ENCODE results near the gene ADARB1. TPM values are rescaled to one million over a fixed set of nuclear protein-coding genes. Genes with fewer than 3 reads are reported as not detected.

Gene ADARB1
- total and polyA plus RNA-seq, 9 donors = 6.0 to 23.7 (median 16.3) TPM

DNA sequence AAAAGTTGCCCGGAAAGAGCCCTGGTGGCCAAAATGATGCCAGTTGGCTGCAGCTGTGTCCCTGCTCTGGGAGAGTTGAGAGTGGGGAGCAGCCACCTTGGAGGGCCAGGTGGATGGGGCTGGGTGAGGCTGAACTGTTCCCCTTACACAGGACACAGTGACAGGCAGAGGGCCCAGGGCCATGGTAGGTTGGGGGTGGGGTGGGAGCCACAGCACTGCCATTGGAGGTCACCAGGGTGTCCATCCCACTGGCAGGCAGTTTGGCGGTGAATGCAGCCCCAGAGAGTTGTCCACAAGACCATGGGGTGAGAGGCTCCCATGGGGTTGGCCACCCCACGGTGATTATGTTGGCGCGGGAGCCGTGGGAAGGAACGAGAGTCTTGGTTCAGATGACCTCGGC, 125.7 kb downstream of the ADARB1 start:
- TF ChIP-seq, protein P1, sequence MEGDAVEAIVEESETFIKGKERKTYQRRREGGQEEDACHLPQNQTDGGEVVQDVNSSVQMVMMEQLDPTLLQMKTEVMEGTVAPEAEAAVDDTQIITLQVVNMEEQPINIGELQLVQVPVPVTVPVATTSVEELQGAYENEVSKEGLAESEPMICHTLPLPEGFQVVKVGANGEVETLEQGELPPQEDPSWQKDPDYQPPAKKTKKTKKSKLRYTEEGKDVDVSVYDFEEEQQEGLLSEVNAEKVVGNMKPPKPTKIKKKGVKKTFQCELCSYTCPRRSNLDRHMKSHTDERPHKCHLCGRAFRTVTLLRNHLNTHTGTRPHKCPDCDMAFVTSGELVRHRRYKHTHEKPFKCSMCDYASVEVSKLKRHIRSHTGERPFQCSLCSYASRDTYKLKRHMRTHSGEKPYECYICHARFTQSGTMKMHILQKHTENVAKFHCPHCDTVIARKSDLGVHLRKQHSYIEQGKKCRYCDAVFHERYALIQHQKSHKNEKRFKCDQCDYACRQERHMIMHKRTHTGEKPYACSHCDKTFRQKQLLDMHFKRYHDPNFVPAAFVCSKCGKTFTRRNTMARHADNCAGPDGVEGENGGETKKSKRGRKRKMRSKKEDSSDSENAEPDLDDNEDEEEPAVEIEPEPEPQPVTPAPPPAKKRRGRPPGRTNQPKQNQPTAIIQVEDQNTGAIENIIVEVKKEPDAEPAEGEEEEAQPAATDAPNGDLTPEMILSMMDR (IDR thresholded peaks at IDR 0.05) = no peak
- TF ChIP-seq EP300 (IDR thresholded peaks at IDR 0.05) = no peak
- TF ChIP-seq POLR2A (IDR thresholded peaks at IDR 0.05) = no peak
- Histone ChIP-seq H3K36me3 (no peaks in the 10 kb centered on the region), H3K4me1 (ENCODE audit: insufficient read depth) (no peaks in the 10 kb centered on the region), H3K27me3 (no peaks in the 10 kb centered on the region), H3K27ac (no peak overlapping the region), H3K4me3 (no peak overlapping the region), H3K9me3 (no peaks in the 10 kb centered on the region)
- WGBS, 3 donors = 71 to 91% (median 89%) methylated on average over 8 of the region's 8 CpGs
- intact Hi-C loops (cut with DNase I) = no loop called here
- no peak for DNase-seq

DNA sequence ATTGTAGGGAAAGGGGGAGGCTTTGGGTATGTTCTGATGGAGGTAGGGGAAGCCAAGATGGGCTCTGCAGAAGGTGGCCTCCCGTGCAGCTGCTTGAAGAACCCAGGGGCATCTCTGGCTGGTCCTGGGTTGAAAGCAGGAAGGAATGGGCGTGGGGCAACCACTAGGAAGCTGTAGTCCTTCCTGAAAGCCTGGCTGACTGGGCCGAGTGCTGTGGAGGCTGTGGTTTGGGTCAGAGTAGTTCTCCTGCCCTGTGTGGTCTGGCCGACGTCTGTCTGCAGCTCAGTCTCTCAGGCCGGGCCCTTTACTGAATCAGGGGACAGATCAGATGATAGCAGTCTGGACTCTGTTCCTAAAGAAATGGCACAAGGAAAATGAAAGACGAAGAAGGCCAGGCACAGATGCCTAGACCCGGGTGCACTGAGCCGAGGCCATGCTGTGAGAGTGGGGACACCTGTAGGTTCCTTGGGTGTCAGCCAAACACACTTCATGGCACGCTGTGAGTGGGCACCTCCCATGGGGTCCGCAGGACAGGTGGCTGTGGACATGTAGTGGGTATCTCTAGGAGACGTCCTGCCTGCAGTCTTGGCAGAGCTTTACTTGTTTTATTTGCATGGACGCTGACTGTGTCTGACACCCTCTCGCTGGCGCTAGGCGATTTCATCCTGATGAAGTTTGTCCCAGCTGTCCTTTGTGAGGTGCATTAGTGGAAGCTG, 126.4 kb downstream of the ADARB1 start:
- TF ChIP-seq, protein P1 (IDR thresholded peaks at IDR 0.05) = no peak
- TF ChIP-seq EP300 (IDR thresholded peaks at IDR 0.05) = no peak
- TF ChIP-seq POLR2A (IDR thresholded peaks at IDR 0.05) = no peak
- intact Hi-C loops (cut with DNase I) = no loop called here
- H3K9me3 ChIP-seq = no peaks in the 10 kb centered on the region
- 88 to 92% (median 90%) methylated on average over 16 of the region's 16 CpGs for WGBS, 3 donors
- no peaks in the 10 kb centered on the region for H3K4me1 ChIP-seq (ENCODE audit: insufficient read depth)
- no peak overlapping the region for H3K4me3 ChIP-seq
- no peaks in the 10 kb centered on the region for H3K27me3 ChIP-seq
- H3K27ac ChIP-seq = no peak overlapping the region
- DNase-seq = no peak
- H3K36me3 ChIP-seq = no peaks in the 10 kb centered on the region

DNA sequence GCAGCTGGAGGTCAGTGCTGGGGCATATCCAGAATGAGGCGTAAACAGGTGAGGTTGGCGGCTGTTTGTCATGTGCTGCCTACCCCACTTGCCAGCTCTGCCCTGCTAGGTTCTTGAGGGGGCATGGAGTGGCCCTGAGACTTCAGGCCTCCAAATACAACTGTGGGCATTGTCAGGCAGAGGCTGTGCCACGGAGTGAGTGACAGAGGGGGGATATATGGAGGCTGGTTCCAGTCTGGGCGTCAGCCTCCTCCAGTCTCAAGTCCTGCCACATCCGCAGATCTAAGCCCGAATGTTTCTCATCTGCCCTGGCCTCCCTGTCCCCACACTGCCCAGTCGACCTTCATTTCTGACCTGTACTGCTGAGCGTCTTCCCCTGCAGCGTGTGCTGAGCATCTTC, 128.0 kb downstream of the ADARB1 start:
- Histone ChIP-seq H3K27ac (no peak overlapping the region), H3K4me1 (ENCODE audit: insufficient read depth) (no peaks in the 10 kb centered on the region), H3K9me3 (no peaks in the 10 kb centered on the region), H3K4me3 (no peak overlapping the region), H3K27me3 (no peaks in the 10 kb centered on the region), H3K36me3 (no peaks in the 10 kb centered on the region)
- no peak for DNase-seq
- 86 to 90% (median 89%) methylated on average over 9 of the region's 9 CpGs for WGBS, 3 donors
- TF ChIP-seq EP300 (IDR thresholded peaks at IDR 0.05) = no peak
- no peak for TF ChIP-seq POLR2A (IDR thresholded peaks at IDR 0.05)
- TF ChIP-seq, protein P1 (IDR thresholded peaks at IDR 0.05) = no peak
- intact Hi-C loops (cut with DNase I) = no loop called here

DNA sequence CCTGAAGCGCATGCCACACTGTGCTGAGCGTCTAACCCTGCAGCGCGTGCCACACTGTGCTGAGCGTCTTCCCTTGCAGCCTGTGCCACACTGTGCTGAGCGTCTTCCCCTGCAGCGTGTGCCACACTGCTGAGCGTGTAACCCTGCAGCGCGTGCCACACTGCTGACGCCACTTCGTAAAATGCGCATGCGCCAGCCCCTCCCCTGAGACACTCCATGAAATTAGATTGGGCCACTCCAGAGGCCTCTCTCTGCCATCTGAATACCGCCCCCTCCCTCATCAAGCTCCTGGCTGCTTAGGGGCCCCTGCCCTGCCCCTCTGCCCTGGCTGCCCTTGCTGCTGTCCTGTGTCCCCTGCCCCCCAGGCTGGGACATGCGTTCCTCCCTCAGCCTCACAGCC, 128.5 kb downstream of the ADARB1 start:
- no peak overlapping the region for H3K4me3 ChIP-seq
- H3K27ac ChIP-seq = no peak overlapping the region
- no peaks in the 10 kb centered on the region for H3K4me1 ChIP-seq (ENCODE audit: insufficient read depth)
- intact Hi-C loops (cut with DNase I) = no loop called here
- TF ChIP-seq EP300 (IDR thresholded peaks at IDR 0.05) (no peak), POLR2A (IDR thresholded peaks at IDR 0.05) (no peak)
- TF ChIP-seq, protein P1 (IDR thresholded peaks at IDR 0.05) = no peak
- 86 to 95% (median 94%) methylated on average over 16 of the region's 16 CpGs for WGBS, 3 donors
- H3K36me3 ChIP-seq = no peaks in the 10 kb centered on the region
- no peak for DNase-seq
- H3K9me3 ChIP-seq = no peaks in the 10 kb centered on the region
- H3K27me3 ChIP-seq = no peaks in the 10 kb centered on the region

All from ovary (tissue), 9 donors.